Stomach (tissue), 8 donors: ENCODE measurements around the gene CUEDC1. TPM values are rescaled to one million over a fixed set of nuclear protein-coding genes. Genes with fewer than 3 reads are reported as not detected.

Source experiments
- polyA plus RNA-seq, 3 donors: library from polyadenylated mRNA; stranded (reverse); fragments of 200-250 nt; gene quantifications; one replicate each; pipeline ENCODE4 v1.2.3, GENCODE V29; 2013
- small RNA-seq, 4 donors: library from RNA; depleted of rRNA; stranded (forward); fragments of <200 nt; gene quantifications; one replicate each; pipeline ENCODE3, GENCODE V24; 2016
- total RNA-seq, 5 donors: library from RNA; depleted of rRNA; stranded (reverse); fragments of >200 nt; gene quantifications; one replicate each; pipeline versions ENCODE4 v1.1.0 to v1.2.3, GENCODE V29; 2014 to 2016
- donor health status: healthy with polysubstance abuse.
- donor health status: Bipolar disorder and iron deficiency.
- donor health status: healthy.

The CUEDC1 gene
- total and polyA plus RNA-seq, 8 donors: 10.5 to 111 (median 21.7) TPM

Small RNA genes within 50 kb of the gene (small RNA-seq; reads per million reads assigned to genes)
- 0 reads per million in 4 donors for gene AC015813.4

Other genes starting within 250 kb of the CUEDC1 start
- not detected for gene CCDC182, start 210.1 kb downstream of the CUEDC1 start, total RNA-seq
- not detected for gene CCDC182, start 210.1 kb downstream of the CUEDC1 start, polyA plus RNA-seq
- gene MRPS23, start 105.4 kb downstream of the CUEDC1 start, total RNA-seq: 10 to 100 TPM in 4 of 5 donors, not detected in 1; 12.6 to 26.8 (median 16.8) TPM
- gene MRPS23, start 105.4 kb downstream of the CUEDC1 start, polyA plus RNA-seq: 10 to 100 TPM; 25.1 to 43.3 (median 34.2) TPM
- gene VEZF1, start 32.8 kb upstream of the CUEDC1 start, total RNA-seq: 100 to 1,000 TPM in 1 of 5 donors, 10 to 100 TPM in 3, 1 to 10 TPM in 1; 7.8 to 103 (median 31.0) TPM
- gene VEZF1, start 32.8 kb upstream of the CUEDC1 start, polyA plus RNA-seq: 10 to 100 TPM; 15.8 to 27.2 (median 19.7) TPM
- 100 to 1,000 TPM; 160 to 351 (median 242) TPM for gene SRSF1, start 51.8 kb upstream of the CUEDC1 start, total RNA-seq
- gene SRSF1, start 51.8 kb upstream of the CUEDC1 start, polyA plus RNA-seq: 10 to 100 TPM; 81.7 to 97.9 (median 84.0) TPM
- gene DYNLL2, start 128.0 kb upstream of the CUEDC1 start, total RNA-seq: 10 to 100 TPM in 3 of 5 donors, 1 to 10 TPM in 2; 5.8 to 40.6 (median 20.9) TPM
- gene DYNLL2, start 128.0 kb upstream of the CUEDC1 start, polyA plus RNA-seq: 10 to 100 TPM; 18.5 to 29.4 (median 22.0) TPM
- not detected for gene OR4D1, start 193.0 kb upstream of the CUEDC1 start, total RNA-seq
- under 1 TPM in 1 of 3 donors, not detected in 2; 0.03 TPM for gene OR4D1, start 193.0 kb upstream of the CUEDC1 start, polyA plus RNA-seq
- not detected for gene OR4D2, start 211.6 kb upstream of the CUEDC1 start, total RNA-seq
- not detected for gene OR4D2, start 211.6 kb upstream of the CUEDC1 start, polyA plus RNA-seq
- under 1 TPM in 1 of 5 donors, not detected in 4; 0.18 TPM for gene EPX, start 237.3 kb upstream of the CUEDC1 start, total RNA-seq
- gene EPX, start 237.3 kb upstream of the CUEDC1 start, polyA plus RNA-seq: not detected